Fibroblast of lung (primary cell): ENCODE results near the gene HS3ST3B1. TPM values are rescaled to one million over a fixed set of nuclear protein-coding genes. Genes with fewer than 3 reads are reported as not detected.

Source experiments
- DNase-seq, 2 donors: peaks; one replicate each; pipeline versions ENCODE4 v3.0.0 to v3.0.0-alpha.2; 2010; ENCODE audit warnings: low read depth in 2 of 2
- H2AFZ ChIP-seq: 2 replicates; pipeline ENCODE4 v1.5.1; 2012; ENCODE audit warnings: low read length, control low read depth, inconsistent platforms
- H3K27ac ChIP-seq: 2 replicates; pipeline ENCODE4 v1.5.1; 2011; ENCODE audit warnings: low read length, control low read depth; ENCODE audit not compliant: insufficient read depth
- H3K27me3 ChIP-seq: 2 replicates; pipeline ENCODE4 v1.5.1; 2011; ENCODE audit warnings: mild to moderate bottlenecking, low read length; ENCODE audit not compliant: control insufficient read depth, insufficient read depth
- H3K36me3 ChIP-seq: 2 replicates; pipeline ENCODE4 v1.5.1; 2011; ENCODE audit warnings: low read length; ENCODE audit not compliant: control insufficient read depth, insufficient read depth
- H3K4me1 ChIP-seq: 2 replicates; pipeline ENCODE4 v1.5.1; 2011; ENCODE audit warnings: low read length; ENCODE audit not compliant: control insufficient read depth, insufficient read depth; ENCODE audit errors: extremely low read depth
- H3K4me2 ChIP-seq: 2 replicates; pipeline ENCODE4 v1.5.1; 2011; ENCODE audit warnings: low read length, control low read depth; ENCODE audit not compliant: insufficient read depth; ENCODE audit errors: extremely low read depth
- H3K4me3 ChIP-seq, 4 experiments: fragments of 200-600 bp in 1 of 4; sonication (generic) in 1 of 4; replicated peaks in 1 of 4; 2 replicates each; pipeline ENCODE4 v1.5.1; 2011 to 2016; ENCODE audit warnings: low read length in 4 of 4, low read depth in 3 of 4, mild to moderate bottlenecking in 3 of 4, control low read depth in 2 of 4, inconsistent platforms in 1 of 4, mixed read lengths in 1 of 4; ENCODE audit not compliant: insufficient read depth in 1 of 4; ENCODE audit errors: control extremely low read depth in 1 of 4
- H3K79me2 ChIP-seq: 2 replicates; pipeline ENCODE4 v1.5.1; 2012; ENCODE audit warnings: mild to moderate bottlenecking, low read length, inconsistent platforms; ENCODE audit not compliant: control insufficient read depth, insufficient read depth
- H3K9ac ChIP-seq: 2 replicates; pipeline ENCODE4 v1.5.1; 2011; ENCODE audit warnings: mild to moderate bottlenecking, low read length, control low read depth; ENCODE audit not compliant: insufficient read depth
- H3K9me3 ChIP-seq: 2 replicates; pipeline ENCODE4 v1.5.1; 2012; ENCODE audit warnings: low read depth, low read length; ENCODE audit not compliant: control insufficient read depth, insufficient read depth
- H4K20me1 ChIP-seq: 2 replicates; pipeline ENCODE4 v1.5.1; 2011; ENCODE audit warnings: low read length; ENCODE audit not compliant: control insufficient read depth, insufficient read depth; ENCODE audit errors: extremely low read depth
- CTCF ChIP-seq, 2 donors: IDR thresholded peaks in 1 of 2; conservative IDR thresholded peaks in 1 of 2; 1 replicate in 1 of 2; 2 replicates in 1 of 2; pipeline ENCODE4 v1.5.1; 2011 to 2012; ENCODE audit warnings: low read length in 2 of 2, control low read depth in 1 of 2, inconsistent platforms in 1 of 2, low read depth in 1 of 2, mild to moderate bottlenecking in 1 of 2
- EZH2 ChIP-seq: IDR thresholded peaks from 2 replicates; pipeline ENCODE4 v1.5.1; 2012; ENCODE audit warnings: low read length, control low read depth, mild to moderate bottlenecking; ENCODE audit errors: missing control alignments
- polyA plus RNA-seq, 2 donors: library from polyadenylated mRNA; depleted of rRNA in 1 of 2; stranded (reverse) in 1 of 2; unstranded in 1 of 2; fragments of >200 nt; gene quantifications; 2 replicates each; pipeline ENCODE4 v1.2.1, GENCODE V29; 2011 to 2012; ENCODE audit warnings: missing spikeins in 1 of 2
- total RNA-seq: library from RNA; depleted of rRNA; stranded (reverse); fragments of >200 nt; gene quantifications from 2 replicates; pipeline ENCODE4 v1.2.1, GENCODE V29; 2014

Gene HS3ST3B1
- total and polyA plus RNA-seq, 2 donors (not counting 1 experiment from before 2014, with no cell fraction given), result 3.4 to 17.2 TPM

- no peak overlapping the region for H3K27ac ChIP-seq
- H2AFZ ChIP-seq, result no peak overlapping the region
- H3K79me2 ChIP-seq, result no peaks in the 10 kb centered on the region
- no peaks in the 10 kb centered on the region for H3K4me1 ChIP-seq
- H3K9ac ChIP-seq, result no peak overlapping the region
- no peak overlapping the region for H3K4me3 ChIP-seq
- H3K36me3 ChIP-seq, result no peaks in the 10 kb centered on the region
- no peaks in the 10 kb centered on the region for H3K27me3 ChIP-seq
- H4K20me1 ChIP-seq, result no peaks in the 10 kb centered on the region
- H3K4me2 ChIP-seq, result no peak overlapping the region
- DNase-seq, result no peak
- no peaks in the 10 kb centered on the region for H3K9me3 ChIP-seq
- no peak for TF ChIP-seq EZH2
- TF ChIP-seq CTCF (conservative IDR thresholded peaks at IDR 0.05 in 1 of 2, IDR thresholded peaks at IDR 0.05 in 1 of 2; ENCODE audit: low read depth in 1 of 2, low read length in 2 of 2), result no peak
These were observed 58.5 kb downstream of the HS3ST3B1 start for GRCh38 chr17:14359163-14360020.

DNA sequence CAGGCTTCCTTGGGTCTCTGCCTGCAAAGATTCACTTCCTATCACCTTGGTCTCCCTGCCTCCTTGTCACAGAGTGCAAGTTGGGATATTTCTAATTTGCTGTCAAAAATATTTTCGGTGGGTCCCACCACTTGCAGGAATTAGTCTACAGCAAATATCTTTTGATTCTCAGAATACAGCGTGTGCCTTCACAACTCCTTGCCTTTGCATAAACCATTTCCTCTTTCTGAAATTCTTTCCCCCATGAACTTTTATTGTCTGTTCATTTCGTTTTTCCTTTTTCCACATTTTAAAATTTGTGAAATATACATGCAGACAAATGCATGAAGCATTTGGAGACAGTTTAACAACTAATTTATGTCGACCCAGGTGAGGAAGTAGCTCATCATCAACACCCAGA, 60.0 kb downstream of the HS3ST3B1 start:
- H3K9ac ChIP-seq, result no peak overlapping the region
- H3K36me3 ChIP-seq, result no peaks in the 10 kb centered on the region
- no peaks in the 10 kb centered on the region for H3K27me3 ChIP-seq
- no peaks in the 10 kb centered on the region for H4K20me1 ChIP-seq
- H3K79me2 ChIP-seq, result no peaks in the 10 kb centered on the region
- H2AFZ ChIP-seq, result no peak overlapping the region
- H3K4me2 ChIP-seq, result no peak overlapping the region
- DNase-seq, result no peak
- no peak overlapping the region for H3K4me3 ChIP-seq
- no peak overlapping the region for H3K27ac ChIP-seq
- H3K4me1 ChIP-seq, result no peaks in the 10 kb centered on the region
- TF ChIP-seq CTCF (conservative IDR thresholded peaks at IDR 0.05 in 1 of 2, IDR thresholded peaks at IDR 0.05 in 1 of 2; ENCODE audit: low read depth in 1 of 2, low read length in 2 of 2), result no peak
- no peak for TF ChIP-seq EZH2
- no peaks in the 10 kb centered on the region for H3K9me3 ChIP-seq

- H3K4me3 ChIP-seq, result no peak overlapping the region
- no peaks in the 10 kb centered on the region for H3K4me1 ChIP-seq
- H3K27ac ChIP-seq, result no peak overlapping the region
- no peak overlapping the region for H2AFZ ChIP-seq
- no peak overlapping the region for H3K4me2 ChIP-seq
- H3K27me3 ChIP-seq, result no peaks in the 10 kb centered on the region
- H4K20me1 ChIP-seq, result no peaks in the 10 kb centered on the region
- H3K9ac ChIP-seq, result no peak overlapping the region
- no peaks in the 10 kb centered on the region for H3K9me3 ChIP-seq
- H3K36me3 ChIP-seq, result no peaks in the 10 kb centered on the region
- no peaks in the 10 kb centered on the region for H3K79me2 ChIP-seq
- no peak for TF ChIP-seq CTCF (conservative IDR thresholded peaks at IDR 0.05 in 1 of 2, IDR thresholded peaks at IDR 0.05 in 1 of 2; ENCODE audit: low read depth in 1 of 2, low read length in 2 of 2)
- TF ChIP-seq EZH2, result no peak
- DNase-seq, result no peak
These were observed 60.6 kb downstream of the HS3ST3B1 start for GRCh38 chr17:14361470-14361869.
